CD4-positive, CD25-positive, alpha-beta regulatory T cell (primary cell): ENCODE results near the gene DNAH5. TPM values are rescaled to one million over a fixed set of nuclear protein-coding genes. Genes with fewer than 3 reads are reported as not detected.
A peak's percentile ranks its signal among the peaks of the same experiment; 100 is the strongest.

Experiments
- ATAC-seq, 2 donors: fragments of 150-1000 bp; cut with Tn5 transposase; one replicate each; pipeline ENCODE4 v1.10.0; 2021; ENCODE audit warnings: low read depth in 2 of 2, moderate number of reproducible peaks in 2 of 2, moderate library complexity in 1 of 2
- DNase-seq, 3 donors: peaks; one replicate each; pipeline versions ENCODE4 v3.0.0 to v3.0.0-alpha.2; 2012 to 2022; ENCODE audit warnings: mixed read lengths in 1 of 3
- H3K27ac ChIP-seq: one replicate; pipeline ENCODE4 v1.7.0; 2013; ENCODE audit warnings: mild to moderate bottlenecking, low read length; ENCODE audit not compliant: insufficient read depth, poor library complexity, severe bottlenecking
- H3K27me3 ChIP-seq: one replicate; pipeline ENCODE4 v1.7.0; 2013; ENCODE audit warnings: low read length; ENCODE audit not compliant: control insufficient read depth, insufficient read depth
- H3K36me3 ChIP-seq: one replicate; pipeline ENCODE4 v1.7.0; 2013; ENCODE audit warnings: mild to moderate bottlenecking, low read length, moderate library complexity; ENCODE audit not compliant: control insufficient read depth, insufficient read depth
- H3K4me1 ChIP-seq: 2 replicates; pipeline ENCODE4 v1.7.0; 2013; ENCODE audit warnings: mild to moderate bottlenecking, low read length; ENCODE audit not compliant: insufficient read depth, control insufficient read depth, poor library complexity, severe bottlenecking
- H3K4me3 ChIP-seq: one replicate; pipeline ENCODE4 v1.7.0; 2013; ENCODE audit warnings: low read depth, mild to moderate bottlenecking, low read length, moderate library complexity
- H3K9me3 ChIP-seq, 2 experiments: 1 replicate in 1 of 2; 2 replicates in 1 of 2; pipeline ENCODE4 v1.7.0; 2013; ENCODE audit warnings: low read length in 2 of 2, mild to moderate bottlenecking in 1 of 2, moderate library complexity in 1 of 2; ENCODE audit not compliant: control insufficient read depth in 2 of 2
- H3K27ac Mint-ChIP-seq, 3 donors: one replicate each; pipeline ENCODE4 v1.8.0; 2020 to 2022; ENCODE audit warnings: mild to moderate bottlenecking in 3 of 3, mixed read lengths in 3 of 3, moderate library complexity in 2 of 3
- H3K27me3 Mint-ChIP-seq: one replicate; pipeline ENCODE4 v1.8.0; 2022; ENCODE audit warnings: mild to moderate bottlenecking, mixed read lengths
- H3K36me3 Mint-ChIP-seq: one replicate; pipeline ENCODE4 v1.8.0; 2020; ENCODE audit warnings: mixed read lengths
- H3K4me1 Mint-ChIP-seq, 4 donors: one replicate each; pipeline ENCODE4 v1.8.0; 2020 to 2022; ENCODE audit warnings: mixed read lengths in 4 of 4, mild to moderate bottlenecking in 1 of 4
- H3K4me3 Mint-ChIP-seq, 4 donors: one replicate each; pipeline ENCODE4 v1.8.0; 2020 to 2022; ENCODE audit warnings: mild to moderate bottlenecking in 4 of 4, mixed read lengths in 4 of 4, moderate library complexity in 3 of 4
- H3K9me3 Mint-ChIP-seq, 7 donors: one replicate each; pipeline ENCODE4 v1.8.0; 2020 to 2022; ENCODE audit warnings: mixed read lengths in 7 of 7, mild to moderate bottlenecking in 3 of 7, moderate library complexity in 2 of 7
- polyA plus RNA-seq, 4 donors: library from polyadenylated mRNA; unstranded; fragments of 300-500 nt; fragmentation: Illumina TruSeq; gene quantifications; one replicate each; pipeline ENCODE4 v1.2.3, GENCODE V29; 2021
- total RNA-seq: library from RNA; stranded (reverse); gene quantifications from one replicate; pipeline ENCODE4 v1.2.3, GENCODE V29; 2022

Gene DNAH5
- total and polyA plus RNA-seq, 5 donors from 2014 or later = not detected

GRCh38 chr5:13866792-13867191, 77.7 kb downstream of the DNAH5 start:
- H3K27me3 ChIP-seq = no peaks in the 10 kb centered on the region
- no peak for ATAC-seq
- no peaks in the 10 kb centered on the region for H3K9me3 ChIP-seq
- no peak overlapping the region for H3K4me3 ChIP-seq
- peaks cover 3 to 22% (median 8%) of the 10 kb centered on the region in 7 donors for H3K9me3 Mint-ChIP-seq
- H3K27ac ChIP-seq = no peak overlapping the region
- H3K4me1 Mint-ChIP-seq = no peaks in the 10 kb centered on the region
- no peak overlapping the region for H3K4me3 Mint-ChIP-seq
- no peaks in the 10 kb centered on the region for H3K36me3 ChIP-seq
- H3K4me1 ChIP-seq = no peaks in the 10 kb centered on the region
- H3K27ac Mint-ChIP-seq = no peak overlapping the region
- no peak for DNase-seq
- no peaks in the 10 kb centered on the region for H3K27me3 Mint-ChIP-seq
- H3K36me3 Mint-ChIP-seq = no peaks in the 10 kb centered on the region

- H3K36me3 ChIP-seq = no peaks in the 10 kb centered on the region
- no peak overlapping the region for H3K4me3 Mint-ChIP-seq
- no peak overlapping the region for H3K27ac Mint-ChIP-seq
- H3K27ac ChIP-seq = no peak overlapping the region
- no peaks in the 10 kb centered on the region for H3K9me3 ChIP-seq
- H3K27me3 ChIP-seq = no peaks in the 10 kb centered on the region
- H3K9me3 Mint-ChIP-seq = peaks cover 3 to 22% (median 8%) of the 10 kb centered on the region in 7 donors
- no peaks in the 10 kb centered on the region for H3K27me3 Mint-ChIP-seq
- no peak overlapping the region for H3K4me3 ChIP-seq
- DNase-seq = no peak
- H3K4me1 Mint-ChIP-seq = no peaks in the 10 kb centered on the region
- no peaks in the 10 kb centered on the region for H3K36me3 Mint-ChIP-seq
- no peak for ATAC-seq
- no peaks in the 10 kb centered on the region for H3K4me1 ChIP-seq
Observed at GRCh38 chr5:13865312-13865711, 79.2 kb downstream of the DNAH5 start.

GRCh38 chr5:13860146-13860545, 84.3 kb downstream of the DNAH5 start:
- Mint-ChIP-seq H3K4me1 (no peaks in the 10 kb centered on the region), H3K36me3 (no peaks in the 10 kb centered on the region), H3K4me3 (no peak overlapping the region), H3K9me3 (peaks cover under 1 to 28% (median 9%) of the 10 kb centered on the region in 7 donors), H3K27me3 (no peaks in the 10 kb centered on the region), H3K27ac (no peak overlapping the region)
- H3K27me3 ChIP-seq = no peaks in the 10 kb centered on the region
- H3K4me1 ChIP-seq = no peaks in the 10 kb centered on the region
- H3K9me3 ChIP-seq = no peaks in the 10 kb centered on the region
- no peaks in the 10 kb centered on the region for H3K36me3 ChIP-seq
- no peak overlapping the region for H3K4me3 ChIP-seq
- H3K27ac ChIP-seq = no peak overlapping the region
- ATAC-seq (no peak), DNase-seq (no peak)

GRCh38 chr5:13859270-13860065, 85.0 kb downstream of the DNAH5 start:
- Histone ChIP-seq H3K9me3 (no peaks in the 10 kb centered on the region), H3K27ac (no peak overlapping the region), H3K36me3 (no peaks in the 10 kb centered on the region), H3K4me1 (no peaks in the 10 kb centered on the region), H3K27me3 (no peaks in the 10 kb centered on the region), H3K4me3 (no peak overlapping the region)
- ATAC-seq = no peak
- Mint-ChIP-seq H3K27ac (no peak overlapping the region), H3K9me3 (peaks cover 0 to 29% (median 9%) of the 10 kb centered on the region in 7 donors), H3K4me3 (no peak overlapping the region), H3K4me1 (no peaks in the 10 kb centered on the region), H3K27me3 (no peaks in the 10 kb centered on the region), H3K36me3 (no peaks in the 10 kb centered on the region)
- DNase-seq = no peak

- H3K4me1 ChIP-seq = no peaks in the 10 kb centered on the region
- peaks cover 0 to 16% (median 6%) of the 10 kb centered on the region in 7 donors for H3K9me3 Mint-ChIP-seq
- no peaks in the 10 kb centered on the region for H3K4me1 Mint-ChIP-seq
- peak overlapping the region in 2 of 3 donors; percentile 37 to 74 for H3K27ac Mint-ChIP-seq
- H3K27ac ChIP-seq = no peak overlapping the region
- H3K9me3 ChIP-seq = peaks cover 0 to 7% of the 10 kb centered on the region in 2 experiments
- H3K4me3 Mint-ChIP-seq = no peak overlapping the region
- no peak for DNase-seq
- no peaks in the 10 kb centered on the region for H3K27me3 ChIP-seq
- H3K27me3 Mint-ChIP-seq = no peaks in the 10 kb centered on the region
- ATAC-seq = no peak
- H3K4me3 ChIP-seq = no peak overlapping the region
- H3K36me3 Mint-ChIP-seq = no peaks in the 10 kb centered on the region
- H3K36me3 ChIP-seq = no peaks in the 10 kb centered on the region
Observed at GRCh38 chr5:13843175-13843846, 101.2 kb downstream of the DNAH5 start.

GRCh38 chr5:13833440-13833839, 111.0 kb downstream of the DNAH5 start:
- Mint-ChIP-seq H3K27me3 (no peaks in the 10 kb centered on the region), H3K4me3 (no peak overlapping the region), H3K27ac (no peak overlapping the region), H3K4me1 (no peaks in the 10 kb centered on the region), H3K36me3 (no peaks in the 10 kb centered on the region), H3K9me3 (peaks cover 0 to 20% (median 8%) of the 10 kb centered on the region in 7 donors)
- no peaks in the 10 kb centered on the region for H3K9me3 ChIP-seq
- no peaks in the 10 kb centered on the region for H3K27me3 ChIP-seq
- no peaks in the 10 kb centered on the region for H3K4me1 ChIP-seq
- H3K27ac ChIP-seq = no peak overlapping the region
- no peaks in the 10 kb centered on the region for H3K36me3 ChIP-seq
- DNase-seq (no peak), ATAC-seq (no peak)
- H3K4me3 ChIP-seq = no peak overlapping the region

GRCh38 chr5:13831351-13831750, 113.1 kb downstream of the DNAH5 start:
- DNase-seq (no peak), ATAC-seq (no peak)
- no peak overlapping the region for H3K4me3 ChIP-seq
- no peak overlapping the region for H3K27ac ChIP-seq
- Mint-ChIP-seq H3K4me3 (no peak overlapping the region), H3K27ac (no peak overlapping the region), H3K4me1 (no peaks in the 10 kb centered on the region), H3K36me3 (no peaks in the 10 kb centered on the region), H3K9me3 (peaks cover 2 to 21% (median 7%) of the 10 kb centered on the region in 7 donors), H3K27me3 (no peaks in the 10 kb centered on the region)
- no peaks in the 10 kb centered on the region for H3K4me1 ChIP-seq
- H3K9me3 ChIP-seq = no peaks in the 10 kb centered on the region
- H3K27me3 ChIP-seq = no peaks in the 10 kb centered on the region
- H3K36me3 ChIP-seq = no peaks in the 10 kb centered on the region
